Left lung (tissue), 10 donors: ENCODE data around the gene ITGA3. TPM values are rescaled to one million over a fixed set of nuclear protein-coding genes. Genes with fewer than 3 reads are reported as not detected.

ENCODE experiments used
- ATAC-seq: fragments of 200-7000 bp; cut with Tn5 transposase; one replicate; pipeline ENCODE4 v1.9.1; 2020; ENCODE audit warnings: moderate library complexity
- DNase-seq, 4 donors: peaks; one replicate each; pipeline ENCODE4 v3.0.0-alpha.2; 2013 to 2020
- H3K27ac ChIP-seq, 2 donors: fragments of 200-600 bp; sonication (generic) in 1 of 2; one replicate each; pipeline versions ENCODE4 v1.5.0 to v1.8.0; 2020 to 2021
- H3K27me3 ChIP-seq, 2 donors: fragments of 200-600 bp; sonication (generic) in 1 of 2; one replicate each; pipeline versions ENCODE4 v1.5.0 to v1.8.0; 2020 to 2021
- H3K36me3 ChIP-seq, 2 donors: fragments of 200-600 bp; sonication (generic) in 1 of 2; one replicate each; pipeline versions ENCODE4 v1.5.0 to v1.8.0; 2020 to 2021
- H3K4me1 ChIP-seq, 2 donors: fragments of 200-600 bp; one replicate each; pipeline ENCODE4 v1.8.0; 2021
- H3K4me3 ChIP-seq, 2 donors: fragments of 200-600 bp; sonication (generic) in 1 of 2; one replicate each; pipeline versions ENCODE4 v1.5.0 to v1.8.0; 2020 to 2021; ENCODE audit warnings: mild to moderate bottlenecking in 1 of 2
- H3K9me3 ChIP-seq, 2 donors: fragments of 200-600 bp; sonication (generic) in 1 of 2; one replicate each; pipeline versions ENCODE4 v1.5.0 to v1.8.0; 2020 to 2021
- intact Hi-C, 2 donors: fragments of 100-400 bp; cut with DNase I; formaldehyde crosslinking; loops; one replicate each; pipeline versions ENCODE4 v1.11.2 to v1.14.2; 2022
- polyA plus RNA-seq, 6 donors: library from polyadenylated mRNA; unstranded; fragments of 120-200 nt; gene quantifications; one replicate each; pipeline ENCODE4 v1.2.1, GENCODE V29; 2013; ENCODE audit not compliant: insufficient read length in 6 of 6
- total RNA-seq, 2 donors: library from RNA; stranded (reverse); fragmentation: NEBNext Ultra II Directional; extraction: Animal tissue kit (Norgen Biotek cat#: 25700); gene quantifications; one replicate each; pipeline ENCODE4 v1.2.1, GENCODE V29; 2021
- TF ChIP-seq, protein P1 (sequence below), 2 donors: fragments of 200-600 bp; sonication (generic) in 1 of 2; IDR thresholded peaks; one replicate each; pipeline versions ENCODE4 v1.5.0 to v1.8.0; 2021; ENCODE audit warnings: antibody characterized with exemption in 2 of 2
- donor health status: DM: no; HTN: yes; CAD: no.
- donor health status: DM: no; HTN: no; CAD: no.

Gene ITGA3
- total and polyA plus RNA-seq, 8 donors, result 43.0 to 311 (median 56.5) TPM

DNA sequence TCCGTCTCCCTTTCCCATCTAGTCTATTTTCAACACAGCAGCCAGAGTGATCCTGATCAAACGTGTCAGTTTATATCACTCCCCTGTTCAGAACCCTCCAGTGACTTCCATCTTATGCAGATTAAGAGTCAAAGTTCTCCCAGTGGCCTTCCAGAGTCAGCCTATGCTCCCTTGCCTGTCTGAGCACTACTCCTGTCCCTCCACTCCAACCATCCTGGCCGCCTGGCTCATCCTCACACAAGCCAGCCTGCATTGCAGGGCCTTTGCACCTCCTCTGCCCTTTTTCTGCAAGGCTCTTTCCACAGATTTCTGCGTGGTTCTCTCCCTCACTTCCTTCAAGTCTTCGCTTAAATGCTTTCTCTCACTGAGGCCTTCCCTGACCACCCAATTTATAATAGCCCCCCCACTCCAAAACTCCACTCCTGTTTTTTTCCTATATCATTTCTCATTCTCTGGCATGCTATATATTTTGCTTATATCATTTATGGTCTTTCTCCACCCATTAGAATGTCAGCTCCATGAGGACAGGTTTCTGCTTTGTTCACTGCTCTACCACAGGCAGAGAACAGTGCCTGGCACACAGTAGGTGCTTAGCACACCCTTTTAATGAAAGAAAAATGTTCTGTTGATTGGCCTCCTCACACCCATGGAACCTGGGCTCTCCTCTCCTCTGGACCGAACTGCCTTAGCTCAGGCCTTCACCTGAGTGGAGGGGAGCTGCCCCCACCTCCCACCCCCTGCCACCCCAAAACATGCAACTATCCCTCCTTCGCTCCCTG, 64.8 kb downstream of the ITGA3 start:
- Histone ChIP-seq H3K9me3 (no peaks in the 10 kb centered on the region), H3K4me1 (peaks cover 8 to 12% of the 10 kb centered on the region in 2 donors), H3K27me3 (peaks cover 9 to 46% of the 10 kb centered on the region in 2 donors), H3K36me3 (no peaks in the 10 kb centered on the region), H3K4me3 (no peak overlapping the region), H3K27ac (no peak overlapping the region)
- DNase-seq (no peak), ATAC-seq (no peak)
- intact Hi-C loops, result no loop called here
- TF ChIP-seq, protein P1, sequence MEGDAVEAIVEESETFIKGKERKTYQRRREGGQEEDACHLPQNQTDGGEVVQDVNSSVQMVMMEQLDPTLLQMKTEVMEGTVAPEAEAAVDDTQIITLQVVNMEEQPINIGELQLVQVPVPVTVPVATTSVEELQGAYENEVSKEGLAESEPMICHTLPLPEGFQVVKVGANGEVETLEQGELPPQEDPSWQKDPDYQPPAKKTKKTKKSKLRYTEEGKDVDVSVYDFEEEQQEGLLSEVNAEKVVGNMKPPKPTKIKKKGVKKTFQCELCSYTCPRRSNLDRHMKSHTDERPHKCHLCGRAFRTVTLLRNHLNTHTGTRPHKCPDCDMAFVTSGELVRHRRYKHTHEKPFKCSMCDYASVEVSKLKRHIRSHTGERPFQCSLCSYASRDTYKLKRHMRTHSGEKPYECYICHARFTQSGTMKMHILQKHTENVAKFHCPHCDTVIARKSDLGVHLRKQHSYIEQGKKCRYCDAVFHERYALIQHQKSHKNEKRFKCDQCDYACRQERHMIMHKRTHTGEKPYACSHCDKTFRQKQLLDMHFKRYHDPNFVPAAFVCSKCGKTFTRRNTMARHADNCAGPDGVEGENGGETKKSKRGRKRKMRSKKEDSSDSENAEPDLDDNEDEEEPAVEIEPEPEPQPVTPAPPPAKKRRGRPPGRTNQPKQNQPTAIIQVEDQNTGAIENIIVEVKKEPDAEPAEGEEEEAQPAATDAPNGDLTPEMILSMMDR (IDR thresholded peaks at IDR 0.05), result no peak

DNA sequence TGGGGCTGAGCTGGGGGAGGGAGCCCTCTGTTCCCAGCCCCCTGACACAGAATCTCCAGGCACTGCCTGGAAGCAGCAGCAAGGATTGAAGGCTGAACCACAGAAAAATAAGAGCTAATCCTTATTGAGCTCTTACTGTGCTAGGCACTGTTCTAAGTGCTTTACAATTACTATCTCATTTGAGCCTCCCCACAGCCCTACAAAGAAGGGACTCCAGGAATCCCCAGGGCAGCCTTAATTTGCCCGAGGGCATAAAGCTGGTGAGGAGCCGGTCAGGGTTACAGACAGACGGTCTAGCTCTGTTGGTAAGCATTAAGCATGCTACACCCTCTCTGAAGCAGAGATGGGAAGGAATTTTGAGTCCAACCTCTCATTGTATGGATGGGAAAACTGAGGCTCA, 67.0 kb downstream of the ITGA3 start:
- DNase-seq, result no peak
- no peak for ATAC-seq
- intact Hi-C loops, result no loop called here
- H3K4me1 ChIP-seq, result peaks cover 0 to 10% of the 10 kb centered on the region in 2 donors
- TF ChIP-seq, protein P1 (IDR thresholded peaks at IDR 0.05), result no peak
- H3K27me3 ChIP-seq, result peaks cover 0 to 43% of the 10 kb centered on the region in 2 donors
- H3K9me3 ChIP-seq, result no peaks in the 10 kb centered on the region
- no peak overlapping the region for H3K27ac ChIP-seq
- no peaks in the 10 kb centered on the region for H3K36me3 ChIP-seq
- no peak overlapping the region for H3K4me3 ChIP-seq

DNA sequence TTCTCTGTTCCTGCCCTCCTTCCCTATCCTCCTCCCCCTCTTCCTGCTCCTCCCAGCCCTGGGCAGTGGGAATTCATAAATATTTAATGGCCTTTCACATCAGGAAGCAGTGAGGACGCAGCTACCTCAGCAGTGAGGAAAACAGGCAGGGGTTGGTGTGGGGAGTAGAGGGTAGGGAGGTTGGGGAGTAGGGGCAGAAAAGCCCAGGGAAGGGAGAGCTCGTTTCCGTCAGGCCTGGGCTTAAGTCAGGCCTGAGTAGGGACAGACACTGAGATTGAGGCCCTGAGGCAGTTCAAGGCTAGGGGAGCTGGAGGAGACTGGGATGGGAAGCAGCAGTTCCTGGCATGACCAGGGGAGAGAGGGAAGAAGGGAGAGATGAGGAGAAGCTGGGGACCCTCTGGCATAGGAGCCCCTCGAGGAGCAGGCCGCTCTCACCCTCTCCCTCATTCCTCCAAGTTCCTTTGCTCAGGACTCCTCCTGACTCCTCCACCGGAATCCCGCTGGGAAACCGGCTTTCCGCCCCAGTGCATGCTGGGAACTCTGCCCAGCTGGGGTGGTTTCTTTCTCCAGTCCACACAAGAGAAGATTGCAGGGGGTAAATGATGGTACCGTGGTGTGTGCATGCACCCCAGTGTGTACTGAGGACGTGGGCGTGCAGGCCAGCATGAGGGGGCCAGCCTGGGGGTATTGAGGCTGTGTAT, 67.9 kb downstream of the ITGA3 start:
- TF ChIP-seq, protein P1 (IDR thresholded peaks at IDR 0.05), result no peak
- no peaks in the 10 kb centered on the region for H3K9me3 ChIP-seq
- H3K4me3 ChIP-seq, result no peak overlapping the region
- peak overlapping the region in 1 of 2 donors; percentile 28 for H3K27ac ChIP-seq
- intact Hi-C loops, result no loop called here
- peaks cover 0 to 41% of the 10 kb centered on the region in 2 donors for H3K27me3 ChIP-seq
- DNase-seq (peak in 1 of 4 donors; percentile 68), ATAC-seq (no peak)
- peaks cover 2 to 15% of the 10 kb centered on the region in 2 donors for H3K4me1 ChIP-seq
- H3K36me3 ChIP-seq, result no peaks in the 10 kb centered on the region

- no peak overlapping the region for H3K27ac ChIP-seq
- H3K4me1 ChIP-seq, result peaks cover 8 to 32% of the 10 kb centered on the region in 2 donors
- ATAC-seq (no peak), DNase-seq (no peak)
- H3K36me3 ChIP-seq, result no peaks in the 10 kb centered on the region
- intact Hi-C loops, result no loop called here
- H3K4me3 ChIP-seq, result no peak overlapping the region
- no peaks in the 10 kb centered on the region for H3K9me3 ChIP-seq
- TF ChIP-seq, protein P1 (IDR thresholded peaks at IDR 0.05), result no peak
- peaks cover 7 to 51% of the 10 kb centered on the region in 2 donors for H3K27me3 ChIP-seq
These were observed 69.6 kb downstream of the ITGA3 start for GRCh38 chr17:50125420-50125997.
